Endothelial cell of hepatic sinusoid (primary cell): ENCODE measurements around the gene CARD18.

Experiments used
- in situ Hi-C: cut with HindIII; loops from 2 replicates; pipeline ENCODE4 v1.10.0; 2017; ENCODE audit warnings: low sequenced_read_pairs

CARD18 gene, protein sequence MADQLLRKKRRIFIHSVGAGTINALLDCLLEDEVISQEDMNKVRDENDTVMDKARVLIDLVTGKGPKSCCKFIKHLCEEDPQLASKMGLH

GRCh38 chr11:105139669-105140068 lies at the start of gene CARD18:
TSS of gene CARD18 (minus strand) at chr11:105139769. CDS start at chr11:105139726, 43 bp downstream.
- in situ Hi-C loops, result no loop called here

DNA sequence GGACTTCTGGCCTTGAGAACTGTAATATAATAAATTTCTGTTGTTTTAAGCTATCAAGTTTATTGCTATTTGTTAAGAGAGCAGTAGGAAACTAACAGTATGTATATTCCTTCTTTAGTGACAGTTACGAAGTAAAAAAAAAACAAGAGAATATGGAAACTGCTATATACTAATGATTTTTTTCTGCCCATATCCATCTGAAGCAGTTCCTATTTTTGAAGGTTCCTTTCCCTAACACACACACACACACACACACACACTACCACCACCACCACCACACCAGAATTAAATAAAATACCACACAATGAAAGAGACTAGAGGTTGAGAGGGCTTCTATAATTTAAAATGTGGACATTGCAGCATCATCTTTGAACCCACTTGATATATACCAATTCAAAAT lies 44.4 kb upstream of the CARD18 start:
- in situ Hi-C loops, result no loop called here

DNA sequence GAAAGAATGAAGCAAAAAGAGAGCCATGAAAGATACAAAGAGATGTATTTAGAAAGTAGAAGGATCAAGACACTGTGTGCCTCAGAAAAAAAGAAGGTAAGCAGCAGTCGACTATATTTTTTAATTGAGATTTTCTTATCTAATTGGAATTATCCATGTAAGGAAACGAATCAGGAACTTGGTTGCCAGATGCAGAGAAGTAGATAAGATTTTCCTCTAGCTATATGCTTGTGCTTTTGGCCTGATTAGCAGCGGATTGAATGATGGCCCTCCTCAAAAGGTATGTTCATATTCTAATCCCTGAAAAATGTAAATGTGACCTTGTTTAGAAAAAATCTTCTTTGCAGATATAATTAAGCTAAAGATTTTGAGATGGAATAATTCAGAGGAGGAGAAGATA lies 43.9 kb upstream of the CARD18 start:
- in situ Hi-C loops, result no loop called here

- in situ Hi-C loops, result no loop called here
Observed at GRCh38 chr11:105181521-105181920, 42.0 kb upstream of the CARD18 start.

DNA sequence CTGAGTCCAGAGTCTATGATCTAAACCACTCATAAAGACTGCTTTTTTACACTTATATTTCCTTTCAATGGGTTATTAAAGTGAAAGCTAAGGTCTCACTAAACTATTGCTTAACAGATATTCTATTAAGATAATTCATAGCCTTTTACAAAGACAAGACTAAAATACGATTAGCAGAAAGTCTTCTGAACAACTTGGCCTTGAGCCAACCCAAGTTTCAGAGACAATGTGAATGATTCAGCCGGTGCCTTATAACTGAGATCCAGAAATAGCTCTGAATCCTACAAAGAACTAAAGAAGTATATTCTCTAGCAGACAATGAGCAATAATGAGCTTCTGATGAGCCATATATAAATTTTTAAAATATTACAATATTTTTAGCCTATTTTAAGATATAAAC lies 41.5 kb upstream of the CARD18 start:
- in situ Hi-C loops, result no loop called here

- in situ Hi-C loops, result no loop called here
Observed at GRCh38 chr11:105179542-105180278, 40.1 kb upstream of the CARD18 start.

DNA sequence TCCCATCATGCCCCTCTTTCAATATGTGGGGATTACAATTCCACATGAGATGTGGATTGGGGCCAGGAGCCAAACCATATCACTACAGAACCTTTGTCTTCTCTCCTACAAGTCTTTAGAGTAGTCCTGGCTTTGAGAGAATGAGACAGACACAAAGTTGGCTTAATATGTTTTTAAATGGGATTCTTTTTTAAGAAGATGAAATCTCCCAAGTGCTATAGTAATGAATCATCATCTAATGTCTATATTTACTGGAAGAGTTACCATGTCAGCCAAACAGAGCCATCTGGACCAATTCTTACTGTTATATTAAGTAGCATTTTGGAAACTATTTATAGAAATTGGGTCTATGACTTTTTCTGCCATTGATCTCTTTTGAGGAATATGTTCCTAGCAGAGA lies 38.1 kb upstream of the CARD18 start:
- in situ Hi-C loops, result no loop called here

DNA sequence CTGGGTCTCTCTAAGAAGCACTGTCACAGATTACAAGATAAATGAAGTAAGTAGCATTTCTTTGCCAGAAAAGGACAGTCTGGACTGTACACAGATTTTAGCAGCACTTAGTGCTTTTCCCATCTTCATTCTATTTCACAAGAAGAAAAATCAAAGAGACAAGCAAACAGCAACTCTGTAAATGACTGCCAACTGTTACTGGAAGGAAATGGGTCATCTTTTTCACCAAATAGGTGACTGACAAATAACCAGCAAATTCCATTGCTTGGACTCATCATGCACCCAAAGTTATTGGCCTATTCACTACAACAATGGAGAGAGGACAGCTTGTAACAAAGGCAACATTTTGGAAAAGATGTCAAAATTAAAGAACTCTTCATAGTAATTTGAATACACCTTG lies 28.9 kb upstream of the CARD18 start:
- in situ Hi-C loops, result no loop called here

- in situ Hi-C loops, result no loop called here
Observed at GRCh38 chr11:105167244-105167643, 27.7 kb upstream of the CARD18 start.

GRCh38 chr11:105164208-105164607 lies 24.6 kb upstream of the CARD18 start:
- in situ Hi-C loops, result no loop called here

DNA sequence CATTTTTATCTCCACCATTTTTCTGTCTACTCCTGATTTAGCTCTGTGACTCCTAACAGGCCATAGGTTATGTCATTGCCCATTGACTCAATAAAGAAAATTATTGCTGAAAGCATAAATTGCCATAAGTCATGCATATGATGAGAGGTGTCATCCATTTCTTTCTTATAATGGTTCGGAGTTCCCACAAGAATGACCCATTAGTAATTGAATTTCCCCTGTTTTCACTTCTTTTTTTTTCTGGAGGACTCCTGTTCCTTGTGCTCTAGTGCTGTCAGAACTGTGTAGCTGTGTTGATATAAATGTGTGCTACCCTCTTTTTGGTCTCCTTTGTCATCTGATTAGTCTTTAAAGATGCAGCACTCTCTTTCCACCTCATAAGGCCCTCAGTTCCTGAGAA lies 22.9 kb upstream of the CARD18 start:
- in situ Hi-C loops, result no loop called here

DNA sequence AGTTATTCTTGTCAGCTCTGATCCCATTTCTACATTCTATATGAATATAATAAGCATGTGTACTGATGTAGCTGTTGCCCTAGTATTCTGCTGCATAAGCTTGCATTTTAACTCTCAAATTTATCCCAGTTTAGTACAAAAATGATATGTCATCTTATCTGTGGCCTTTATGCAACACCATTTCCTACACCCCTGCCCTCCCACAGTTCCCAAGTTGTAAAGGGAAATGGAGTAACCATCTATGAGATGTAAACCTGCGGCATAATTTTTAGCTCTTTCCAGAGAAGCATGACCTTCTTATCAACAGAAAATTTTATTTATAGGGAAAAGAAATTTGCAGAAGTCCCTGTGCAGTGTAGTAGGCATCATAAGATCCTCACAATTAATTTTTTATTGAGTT lies 18.9 kb upstream of the CARD18 start:
- in situ Hi-C loops, result loop anchor here (5.0 kb wide), 1 partner anchor 46 kb away; no protein-coding TSS in a partner anchor

GRCh38 chr11:105156720-105157119 lies 17.2 kb upstream of the CARD18 start:
- in situ Hi-C loops, result loop anchor here (5.0 kb wide), 1 partner anchor 44 kb away; no protein-coding TSS in a partner anchor

GRCh38 chr11:105156231-105156630 lies 16.7 kb upstream of the CARD18 start:
- in situ Hi-C loops, result loop anchor here (5.0 kb wide), 1 partner anchor 44 kb away; no protein-coding TSS in a partner anchor

GRCh38 chr11:105155679-105156078 lies 16.1 kb upstream of the CARD18 start:
- in situ Hi-C loops, result loop anchor here (5.0 kb wide), 1 partner anchor 43 kb away; no protein-coding TSS in a partner anchor

- in situ Hi-C loops, result no loop called here
Observed at GRCh38 chr11:105153392-105153791, 13.8 kb upstream of the CARD18 start.

DNA sequence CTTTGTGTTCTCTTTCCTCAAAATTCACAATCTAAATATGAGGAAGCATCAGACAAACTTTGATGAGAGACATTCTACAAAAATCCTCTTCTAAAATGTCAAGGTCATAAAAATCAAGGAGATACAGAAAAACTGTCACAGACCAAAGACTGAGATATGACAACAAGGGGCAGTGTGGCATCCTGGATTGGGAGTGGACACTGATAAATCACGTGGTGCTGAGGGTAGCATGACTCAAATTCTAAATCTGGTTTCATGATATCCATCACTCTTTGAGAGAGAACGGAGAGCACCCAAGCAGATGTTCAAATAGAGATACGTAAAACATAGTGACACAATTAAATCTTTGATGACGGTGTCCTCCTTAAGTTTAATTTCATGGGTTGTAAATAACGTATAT lies 13.0 kb upstream of the CARD18 start:
- in situ Hi-C loops, result no loop called here

DNA sequence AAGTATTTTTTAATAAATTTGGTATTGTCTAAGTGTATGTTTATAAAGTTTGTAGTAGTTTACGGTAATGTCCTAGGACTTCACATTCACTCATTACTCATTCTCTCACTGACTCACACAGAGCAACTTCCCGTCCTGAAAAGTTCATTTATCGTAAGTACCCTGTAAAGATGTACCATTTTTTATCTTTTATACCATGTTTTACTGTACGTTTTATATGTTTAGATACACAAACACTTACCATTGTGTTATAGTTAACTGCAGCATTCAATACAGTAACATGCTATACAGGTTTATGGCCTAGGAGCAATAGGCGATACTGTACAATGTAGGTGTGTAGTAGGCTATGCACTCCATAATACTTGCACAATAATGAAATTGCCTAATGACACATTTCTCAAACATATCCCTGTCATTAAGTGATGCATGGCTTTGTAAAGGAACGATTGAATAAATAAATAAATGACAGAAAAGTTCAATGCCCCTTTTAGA lies 12.5 kb upstream of the CARD18 start:
- in situ Hi-C loops, result no loop called here

DNA sequence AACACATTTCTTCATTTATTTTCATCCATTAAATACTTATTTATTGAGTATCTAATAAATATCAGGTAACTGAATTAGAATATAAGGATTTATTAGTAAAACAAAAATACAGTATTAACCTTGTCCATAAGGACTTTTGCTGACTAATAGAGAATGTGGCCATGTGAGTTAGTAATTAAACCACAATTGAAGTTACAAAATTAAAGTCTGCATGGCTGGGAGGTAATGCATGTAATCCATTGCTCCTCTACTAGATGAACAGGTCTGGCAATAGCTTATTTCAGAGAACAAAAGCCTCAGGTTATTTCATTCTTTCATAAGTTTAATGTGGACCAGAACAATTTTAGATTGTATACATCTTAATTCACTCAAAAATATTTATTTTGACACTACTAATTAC lies 9.9 kb upstream of the CARD18 start:
- in situ Hi-C loops, result no loop called here

DNA sequence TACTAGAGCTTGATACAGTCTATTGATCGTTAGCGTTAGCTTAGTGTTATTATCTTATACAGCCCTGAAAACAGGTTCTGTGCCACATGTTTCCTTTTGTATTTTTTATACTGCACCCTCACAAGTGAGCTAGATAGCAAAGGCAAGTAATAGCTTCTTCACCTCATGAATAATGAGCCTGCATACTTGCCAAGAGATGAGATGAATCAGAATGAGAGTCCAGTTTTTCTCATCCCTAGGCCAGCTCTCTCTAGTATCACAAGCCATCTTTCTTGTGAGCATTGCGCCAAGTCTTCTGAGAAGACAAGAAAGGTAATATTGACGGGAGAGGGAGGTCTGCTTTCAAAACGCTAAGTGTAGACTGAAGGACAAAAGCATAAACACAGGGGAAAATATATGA lies 8.7 kb upstream of the CARD18 start:
- in situ Hi-C loops, result no loop called here

GRCh38 chr11:105144887-105145286 lies 5.3 kb upstream of the CARD18 start:
- in situ Hi-C loops, result no loop called here

DNA sequence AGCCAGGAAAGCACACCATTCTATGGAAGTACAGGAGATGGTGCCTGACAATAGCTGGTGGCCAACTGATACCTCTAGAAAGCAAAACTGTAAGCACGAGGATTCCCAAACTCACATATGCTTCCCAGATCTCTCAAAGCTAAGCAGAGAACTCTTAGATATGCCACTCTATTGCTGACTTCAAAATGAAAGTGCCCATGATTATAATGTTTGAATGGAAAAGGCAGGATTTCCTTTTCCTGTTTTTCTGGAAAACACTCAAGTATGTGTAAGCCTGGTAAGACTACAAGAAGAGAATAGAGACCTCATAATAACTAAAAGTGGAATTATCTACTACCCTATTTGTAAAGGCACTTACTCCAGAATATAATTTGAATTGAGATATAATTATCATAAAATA lies 2.6 kb upstream of the CARD18 start:
- in situ Hi-C loops, result no loop called here
